HL-60 (cell line): ENCODE results near the gene SFT2D1.

ENCODE experiments used
- DNase-seq, 2 experiments: peaks; one replicate each; pipeline ENCODE4 v3.0.0-alpha.2; 2010 to 2020; ENCODE audit warnings: low read depth in 1 of 2, low spot score in 1 of 2
- H3K27ac ChIP-seq: fragments of 250-450 bp; sonication (Bioruptor Pico); replicated peaks from 2 replicates; pipeline ENCODE4 v1.5.1; 2020; ENCODE audit warnings: mild to moderate bottlenecking, moderate library complexity
- H3K27me3 ChIP-seq: fragments of 250-450 bp; sonication (Bioruptor Pico); 2 replicates; pipeline ENCODE4 v1.5.1; 2021; ENCODE audit warnings: mild to moderate bottlenecking, moderate library complexity; ENCODE audit not compliant: insufficient read depth, poor library complexity, severe bottlenecking
- H3K4me3 ChIP-seq: replicated peaks from 2 replicates; pipeline ENCODE4 v1.5.1; 2011; ENCODE audit warnings: mild to moderate bottlenecking, control low read depth, low read length; ENCODE audit not compliant: insufficient read depth
- GABPA ChIP-seq: IDR thresholded peaks from 2 replicates; pipeline ENCODE4 v1.6.1; 2012; ENCODE audit warnings: low read depth
- POLR2AphosphoS5 ChIP-seq: IDR thresholded peaks from 2 replicates; pipeline ENCODE4 v1.6.1; 2012; ENCODE audit warnings: low read depth
- SPI1 ChIP-seq: IDR thresholded peaks from 2 replicates; pipeline ENCODE4 v1.6.1; 2012; ENCODE audit warnings: low read depth, mild to moderate bottlenecking, borderline replicate concordance
- TF ChIP-seq, protein P1 (sequence below): IDR thresholded peaks from one replicate; pipeline ENCODE4 v1.5.1; 2011; ENCODE audit warnings: low read length, control low read depth, inconsistent platforms; ENCODE audit not compliant: insufficient read depth
- TF ChIP-seq, protein P2 (sequence below): IDR thresholded peaks from 2 replicates; pipeline ENCODE4 v1.6.1; 2012; ENCODE audit warnings: low read depth; ENCODE audit not compliant: insufficient replicate concordance

The SFT2D1 gene

DNA sequence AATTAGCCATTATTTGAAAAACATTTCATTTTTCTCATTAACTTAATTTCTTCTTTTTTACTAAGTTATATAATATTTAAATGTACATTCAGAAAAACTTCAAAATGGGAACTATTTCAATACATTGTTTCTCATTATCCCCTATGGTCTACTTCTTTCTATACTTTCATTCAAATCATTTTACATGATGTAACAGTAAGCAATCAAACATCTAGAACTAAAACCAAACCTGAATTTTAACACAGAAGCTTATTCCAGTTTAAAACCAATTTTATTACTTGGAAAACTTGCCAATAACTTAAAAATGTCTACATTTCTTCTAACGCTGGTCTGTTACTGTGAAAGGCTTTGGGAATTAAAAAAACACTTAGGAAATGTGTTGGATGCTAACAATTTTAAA is 29.5 kb downstream of the SFT2D1 start:
- H3K4me3 ChIP-seq = no peak overlapping the region
- DNase-seq = no peak
- no peak overlapping the region for H3K27ac ChIP-seq
- no peak for TF ChIP-seq SPI1
- no peak for TF ChIP-seq POLR2AphosphoS5
- no peak for TF ChIP-seq GABPA
- TF ChIP-seq, protein P1, sequence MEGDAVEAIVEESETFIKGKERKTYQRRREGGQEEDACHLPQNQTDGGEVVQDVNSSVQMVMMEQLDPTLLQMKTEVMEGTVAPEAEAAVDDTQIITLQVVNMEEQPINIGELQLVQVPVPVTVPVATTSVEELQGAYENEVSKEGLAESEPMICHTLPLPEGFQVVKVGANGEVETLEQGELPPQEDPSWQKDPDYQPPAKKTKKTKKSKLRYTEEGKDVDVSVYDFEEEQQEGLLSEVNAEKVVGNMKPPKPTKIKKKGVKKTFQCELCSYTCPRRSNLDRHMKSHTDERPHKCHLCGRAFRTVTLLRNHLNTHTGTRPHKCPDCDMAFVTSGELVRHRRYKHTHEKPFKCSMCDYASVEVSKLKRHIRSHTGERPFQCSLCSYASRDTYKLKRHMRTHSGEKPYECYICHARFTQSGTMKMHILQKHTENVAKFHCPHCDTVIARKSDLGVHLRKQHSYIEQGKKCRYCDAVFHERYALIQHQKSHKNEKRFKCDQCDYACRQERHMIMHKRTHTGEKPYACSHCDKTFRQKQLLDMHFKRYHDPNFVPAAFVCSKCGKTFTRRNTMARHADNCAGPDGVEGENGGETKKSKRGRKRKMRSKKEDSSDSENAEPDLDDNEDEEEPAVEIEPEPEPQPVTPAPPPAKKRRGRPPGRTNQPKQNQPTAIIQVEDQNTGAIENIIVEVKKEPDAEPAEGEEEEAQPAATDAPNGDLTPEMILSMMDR = no peak
- TF ChIP-seq, protein P2, sequence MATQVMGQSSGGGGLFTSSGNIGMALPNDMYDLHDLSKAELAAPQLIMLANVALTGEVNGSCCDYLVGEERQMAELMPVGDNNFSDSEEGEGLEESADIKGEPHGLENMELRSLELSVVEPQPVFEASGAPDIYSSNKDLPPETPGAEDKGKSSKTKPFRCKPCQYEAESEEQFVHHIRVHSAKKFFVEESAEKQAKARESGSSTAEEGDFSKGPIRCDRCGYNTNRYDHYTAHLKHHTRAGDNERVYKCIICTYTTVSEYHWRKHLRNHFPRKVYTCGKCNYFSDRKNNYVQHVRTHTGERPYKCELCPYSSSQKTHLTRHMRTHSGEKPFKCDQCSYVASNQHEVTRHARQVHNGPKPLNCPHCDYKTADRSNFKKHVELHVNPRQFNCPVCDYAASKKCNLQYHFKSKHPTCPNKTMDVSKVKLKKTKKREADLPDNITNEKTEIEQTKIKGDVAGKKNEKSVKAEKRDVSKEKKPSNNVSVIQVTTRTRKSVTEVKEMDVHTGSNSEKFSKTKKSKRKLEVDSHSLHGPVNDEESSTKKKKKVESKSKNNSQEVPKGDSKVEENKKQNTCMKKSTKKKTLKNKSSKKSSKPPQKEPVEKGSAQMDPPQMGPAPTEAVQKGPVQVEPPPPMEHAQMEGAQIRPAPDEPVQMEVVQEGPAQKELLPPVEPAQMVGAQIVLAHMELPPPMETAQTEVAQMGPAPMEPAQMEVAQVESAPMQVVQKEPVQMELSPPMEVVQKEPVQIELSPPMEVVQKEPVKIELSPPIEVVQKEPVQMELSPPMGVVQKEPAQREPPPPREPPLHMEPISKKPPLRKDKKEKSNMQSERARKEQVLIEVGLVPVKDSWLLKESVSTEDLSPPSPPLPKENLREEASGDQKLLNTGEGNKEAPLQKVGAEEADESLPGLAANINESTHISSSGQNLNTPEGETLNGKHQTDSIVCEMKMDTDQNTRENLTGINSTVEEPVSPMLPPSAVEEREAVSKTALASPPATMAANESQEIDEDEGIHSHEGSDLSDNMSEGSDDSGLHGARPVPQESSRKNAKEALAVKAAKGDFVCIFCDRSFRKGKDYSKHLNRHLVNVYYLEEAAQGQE = no peak
- peaks cover 16% of the 10 kb centered on the region for H3K27me3 ChIP-seq

DNA sequence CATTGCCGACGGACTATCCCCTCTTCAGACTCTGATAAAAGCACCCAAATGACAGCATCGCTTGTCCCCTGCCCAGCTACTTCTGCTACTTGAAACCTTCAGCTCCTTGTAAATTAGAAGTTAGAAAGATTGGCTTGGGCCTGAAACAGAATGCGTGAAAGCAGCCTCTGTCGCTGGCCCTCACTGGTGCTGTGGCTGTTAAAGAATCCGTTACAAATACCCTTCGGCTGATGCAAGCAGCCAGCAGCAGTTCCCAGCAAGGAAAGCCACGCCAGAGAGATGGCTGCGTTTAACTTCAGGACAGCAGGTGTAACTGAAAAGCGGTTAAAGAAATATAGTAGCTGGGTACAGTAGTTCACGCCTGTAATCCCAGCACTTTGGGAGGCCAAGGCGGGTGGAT is 31.7 kb downstream of the SFT2D1 start:
- peaks cover 32% of the 10 kb centered on the region for H3K27me3 ChIP-seq
- TF ChIP-seq, protein P1 = no peak
- DNase-seq = no peak
- no peak overlapping the region for H3K4me3 ChIP-seq
- no peak overlapping the region for H3K27ac ChIP-seq

DNA sequence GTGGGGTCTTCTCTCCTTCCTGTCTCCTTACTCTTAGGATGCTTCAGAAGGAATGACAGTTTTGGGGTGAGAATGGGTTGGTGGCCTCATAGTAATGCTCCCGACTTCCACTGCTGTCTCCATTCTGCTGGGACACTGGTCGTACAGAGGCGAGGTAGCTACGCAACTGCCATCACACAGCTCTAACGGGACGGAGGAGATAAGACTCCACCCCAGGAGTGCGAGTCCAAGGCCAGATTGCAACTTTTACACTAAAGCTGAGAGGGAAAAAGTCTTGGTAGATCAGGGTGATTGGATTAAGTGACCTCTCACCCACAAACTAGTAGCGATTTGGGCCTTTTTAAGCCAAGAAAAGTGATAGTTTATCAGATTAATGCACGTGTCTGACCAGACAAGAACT is 32.4 kb downstream of the SFT2D1 start:
- Histone ChIP-seq H3K4me3 (no peak overlapping the region), H3K27me3 (peaks cover 33% of the 10 kb centered on the region), H3K27ac (no peak overlapping the region)
- DNase-seq = no peak
- no peak for TF ChIP-seq GABPA
- TF ChIP-seq, protein P1 = no peak
- TF ChIP-seq, protein P2 = no peak

DNA sequence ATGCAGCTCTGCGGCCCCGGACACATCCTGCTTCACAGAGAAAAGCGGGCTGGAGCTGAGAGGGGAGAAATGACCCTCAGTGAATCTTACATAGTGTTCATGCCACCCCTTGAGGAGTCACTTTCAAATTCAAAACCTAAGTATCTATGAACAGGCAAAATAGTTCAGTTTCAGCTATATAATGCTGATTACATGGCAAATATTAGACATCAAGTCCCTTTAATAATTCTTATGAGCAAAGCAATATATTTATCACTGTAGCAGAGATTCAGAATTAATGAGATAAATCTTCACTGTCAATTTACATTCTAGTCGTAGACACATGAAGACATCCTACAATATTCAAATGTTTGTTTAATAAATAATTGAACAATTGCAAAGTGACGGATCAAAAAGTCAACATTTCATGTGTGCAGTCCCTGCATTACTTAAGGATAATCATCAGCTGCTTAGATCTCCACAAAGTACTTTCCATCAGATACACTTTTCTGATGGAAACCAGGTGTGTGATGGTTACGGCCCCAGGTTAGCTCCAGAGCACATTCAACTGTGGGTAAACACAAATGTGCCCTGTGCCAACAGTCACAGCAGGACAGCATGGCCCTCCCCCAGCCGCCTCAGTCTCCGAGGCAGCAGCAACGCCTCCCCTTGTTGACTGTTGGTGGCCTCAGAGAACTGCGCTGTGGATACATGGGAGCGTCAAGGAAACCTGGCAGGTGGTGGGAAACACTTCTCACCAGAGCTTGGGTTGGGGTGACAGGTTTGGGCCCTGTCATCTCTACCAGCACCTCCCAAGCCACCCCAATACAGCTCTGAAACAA is 33.4 kb downstream of the SFT2D1 start:
- Histone ChIP-seq H3K27ac (no peak overlapping the region), H3K4me3 (no peak overlapping the region), H3K27me3 (peaks cover 35% of the 10 kb centered on the region)
- no peak for TF ChIP-seq GABPA
- TF ChIP-seq SPI1 = no peak
- TF ChIP-seq POLR2AphosphoS5 = no peak
- TF ChIP-seq, protein P2 = no peak
- TF ChIP-seq, protein P1 = no peak
- DNase-seq = no peak
